SK-N-MC (cell line): ENCODE measurements around the gene LAIR1.
"Not testable (repeated sequence)": the region's sequence is repeated elsewhere in the genome, so short reads cannot be mapped to it uniquely, and the experiment has no call there.

ENCODE experiments used
- DNase-seq: peaks from one replicate; pipeline ENCODE4 v3.0.0-alpha.2; 2011; ENCODE audit warnings: low read depth, low spot score
- H3K27ac ChIP-seq: fragments of 200-600 bp; sonication (generic); 2 replicates; pipeline ENCODE4 v1.5.1; 2016; ENCODE audit warnings: mixed run types
- H3K36me3 ChIP-seq: fragments of 200-600 bp; sonication (generic); 2 replicates; pipeline ENCODE4 v1.6.1; 2017; ENCODE audit warnings: antibody characterized with exemption, low read length, mixed read lengths; ENCODE audit not compliant: insufficient read depth
- H3K4me3 ChIP-seq: fragments of 200-600 bp; sonication (generic); 2 replicates; pipeline ENCODE4 v1.5.1; 2016
- H3K9ac ChIP-seq: fragments of 200-600 bp; sonication (generic); 2 replicates; pipeline ENCODE4 v1.8.0; 2017; ENCODE audit warnings: mixed run types, mixed read lengths; ENCODE audit not compliant: insufficient read length
- H3K9me3 ChIP-seq: fragments of 200-600 bp; sonication (generic); 2 replicates; pipeline ENCODE4 v1.6.1; 2017; ENCODE audit warnings: low read depth, mild to moderate bottlenecking, antibody characterized with exemption, low read length, moderate library complexity, mixed read lengths
- EZH2 ChIP-seq: fragments of 200-600 bp; sonication (generic); IDR thresholded peaks from one replicate; pipeline ENCODE4 v1.6.1; 2017; ENCODE audit warnings: antibody characterized with exemption
- FOXP2 ChIP-seq: optimal IDR thresholded peaks from 2 replicates; pipeline ENCODE3; 2011; ENCODE audit warnings: mild to moderate bottlenecking, moderate library complexity; ENCODE audit not compliant: insufficient read depth; ENCODE audit errors: extremely low read length, control extremely low read depth
- POLR2AphosphoS5 ChIP-seq: IDR thresholded peaks from 2 replicates; pipeline ENCODE4 v1.6.1; 2012; ENCODE audit warnings: mild to moderate bottlenecking, low read depth, low read length, borderline replicate concordance

LAIR1 gene

GRCh38 chr19:54325631-54326030 lies 39.1 kb downstream of the LAIR1 start:
- DNase-seq = no peak
- no peaks in the 10 kb centered on the region for H3K9me3 ChIP-seq
- no peaks in the 10 kb centered on the region for H3K36me3 ChIP-seq
- H3K4me3 ChIP-seq = no peak overlapping the region
- no peak overlapping the region for H3K27ac ChIP-seq
- TF ChIP-seq POLR2AphosphoS5 (no peak), FOXP2 (no peak), EZH2 (no peak)
- H3K9ac ChIP-seq = no peak overlapping the region

GRCh38 chr19:54325194-54325621 lies 39.5 kb downstream of the LAIR1 start:
- H3K9me3 ChIP-seq = no peaks in the 10 kb centered on the region
- H3K27ac ChIP-seq = no peak overlapping the region
- DNase-seq = no peak
- no peaks in the 10 kb centered on the region for H3K36me3 ChIP-seq
- TF ChIP-seq POLR2AphosphoS5 = no peak
- TF ChIP-seq FOXP2 = no peak
- TF ChIP-seq EZH2 = no peak
- H3K9ac ChIP-seq = no peak overlapping the region
- H3K4me3 ChIP-seq = no peak overlapping the region

- H3K36me3 ChIP-seq = no peaks in the 10 kb centered on the region
- H3K9me3 ChIP-seq = no peaks in the 10 kb centered on the region
- no peak overlapping the region for H3K4me3 ChIP-seq
- H3K9ac ChIP-seq = no peak overlapping the region
- TF ChIP-seq POLR2AphosphoS5 (no peak), EZH2 (no peak), FOXP2 (no peak)
- H3K27ac ChIP-seq = no peak overlapping the region
- no peak for DNase-seq
Observed at GRCh38 chr19:54324071-54324470, 40.7 kb downstream of the LAIR1 start.

DNA sequence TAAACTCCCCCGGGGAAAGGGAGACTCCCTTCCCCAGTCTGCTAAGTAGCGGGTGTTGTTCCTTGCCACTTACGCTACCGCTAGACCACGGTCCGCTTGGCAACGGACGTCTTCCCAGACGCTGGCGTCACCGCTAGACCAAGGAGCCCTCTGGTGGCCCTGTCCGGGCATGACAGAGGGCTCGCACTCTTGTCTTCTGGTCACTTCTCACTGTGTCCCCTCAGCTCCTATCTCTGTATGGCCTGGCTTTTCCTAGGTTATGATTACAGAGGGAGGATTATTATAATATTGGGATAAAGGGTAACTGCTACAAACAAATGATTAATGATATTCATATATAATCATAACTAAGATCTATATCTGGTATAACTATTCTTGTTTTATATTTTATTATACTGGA lies 41.8 kb downstream of the LAIR1 start:
- H3K4me3 ChIP-seq, DNase-seq, H3K9ac ChIP-seq, H3K9me3 ChIP-seq, H3K36me3 ChIP-seq, H3K27ac ChIP-seq: not testable (repeated sequence)

GRCh38 chr19:54322295-54322694 lies 42.4 kb downstream of the LAIR1 start:
- H3K36me3 ChIP-seq, H3K9ac ChIP-seq, H3K4me3 ChIP-seq, H3K9me3 ChIP-seq, DNase-seq, H3K27ac ChIP-seq: not testable (repeated sequence)

GRCh38 chr19:54319892-54320670 lies 44.6 kb downstream of the LAIR1 start:
- no peaks in the 10 kb centered on the region for H3K9me3 ChIP-seq
- H3K4me3 ChIP-seq = no peak overlapping the region
- no peak overlapping the region for H3K9ac ChIP-seq
- DNase-seq = no peak
- H3K36me3 ChIP-seq = no peaks in the 10 kb centered on the region
- no peak for TF ChIP-seq POLR2AphosphoS5
- TF ChIP-seq EZH2 = no peak
- TF ChIP-seq FOXP2 = no peak
- H3K27ac ChIP-seq = no peak overlapping the region

- Histone ChIP-seq H3K27ac (no peak overlapping the region), H3K9me3 (no peaks in the 10 kb centered on the region), H3K36me3 (no peaks in the 10 kb centered on the region), H3K4me3 (no peak overlapping the region), H3K9ac (no peak overlapping the region)
- DNase-seq = no peak
- TF ChIP-seq FOXP2 (no peak), POLR2AphosphoS5 (no peak), EZH2 (no peak)
Observed at GRCh38 chr19:54319049-54319448, 45.7 kb downstream of the LAIR1 start.

- Histone ChIP-seq H3K9me3 (no peaks in the 10 kb centered on the region), H3K36me3 (no peaks in the 10 kb centered on the region), H3K4me3 (no peak overlapping the region), H3K27ac (no peak overlapping the region), H3K9ac (no peak overlapping the region)
- TF ChIP-seq POLR2AphosphoS5 (no peak), FOXP2 (no peak), EZH2 (no peak)
- no peak for DNase-seq
Observed at GRCh38 chr19:54317965-54318240, 46.8 kb downstream of the LAIR1 start.

GRCh38 chr19:54317108-54317964 lies 47.4 kb downstream of the LAIR1 start:
- no peak for DNase-seq
- no peak overlapping the region for H3K27ac ChIP-seq

More at GRCh38 chr19:54317108-54317964, 47.4 kb downstream of the LAIR1 start:
- Histone ChIP-seq H3K4me3 (no peak overlapping the region), H3K36me3 (no peaks in the 10 kb centered on the region), H3K9me3 (no peaks in the 10 kb centered on the region), H3K9ac (no peak overlapping the region)
- TF ChIP-seq POLR2AphosphoS5 (no peak), EZH2 (no peak), FOXP2 (no peak)
